Measurements from ENCODE around the gene MTG2.

Gene MTG2

GRCh38 chr20:62160876-62161275 lies 22.0 kb upstream of the MTG2 start:
- no peak for TF ChIP-seq CTCF (IDR thresholded peaks at IDR 0.05; ENCODE audit: extremely low read depth, insufficient read depth, missing control alignments)
- no peak for DNase-seq (ENCODE audit: low spot score)
- in situ Hi-C loops (cut with MboI; ENCODE audit: low pct_unique_long_range_greater_than_20kb, low sequenced_read_pairs, unreplicated experiment) = no loop called here

GRCh38 chr20:62161347-62161746 lies 21.5 kb upstream of the MTG2 start:
- DNase-seq (ENCODE audit: low spot score) = no peak
- TF ChIP-seq CTCF (IDR thresholded peaks at IDR 0.05; ENCODE audit: extremely low read depth, insufficient read depth, missing control alignments) = no peak
- in situ Hi-C loops (cut with MboI; ENCODE audit: low pct_unique_long_range_greater_than_20kb, low sequenced_read_pairs, unreplicated experiment) = no loop called here

- no peak for DNase-seq (ENCODE audit: low spot score)
- in situ Hi-C loops (cut with MboI; ENCODE audit: low pct_unique_long_range_greater_than_20kb, low sequenced_read_pairs, unreplicated experiment) = no loop called here
- no peak for TF ChIP-seq CTCF (IDR thresholded peaks at IDR 0.05; ENCODE audit: extremely low read depth, insufficient read depth, missing control alignments)
These were observed 19.9 kb upstream of the MTG2 start for GRCh38 chr20:62162765-62163484.

GRCh38 chr20:62163485-62163865 lies 19.4 kb upstream of the MTG2 start:
- DNase-seq (ENCODE audit: low spot score) = no peak
- no peak for TF ChIP-seq CTCF (IDR thresholded peaks at IDR 0.05; ENCODE audit: extremely low read depth, insufficient read depth, missing control alignments)
- in situ Hi-C loops (cut with MboI; ENCODE audit: low pct_unique_long_range_greater_than_20kb, low sequenced_read_pairs, unreplicated experiment) = no loop called here

GRCh38 chr20:62163986-62164762 lies 18.7 kb upstream of the MTG2 start:
- in situ Hi-C loops (cut with MboI; ENCODE audit: low pct_unique_long_range_greater_than_20kb, low sequenced_read_pairs, unreplicated experiment) = no loop called here
- TF ChIP-seq CTCF (IDR thresholded peaks at IDR 0.05; ENCODE audit: extremely low read depth, insufficient read depth, missing control alignments) = no peak
- DNase-seq (ENCODE audit: low spot score) = no peak

- TF ChIP-seq CTCF (IDR thresholded peaks at IDR 0.05; ENCODE audit: extremely low read depth, insufficient read depth, missing control alignments) = no peak
- in situ Hi-C loops (cut with MboI; ENCODE audit: low pct_unique_long_range_greater_than_20kb, low sequenced_read_pairs, unreplicated experiment) = no loop called here
- DNase-seq (ENCODE audit: low spot score) = no peak
These were observed 17.7 kb upstream of the MTG2 start for GRCh38 chr20:62164879-62165761.

Measured in GM13977 (cell line).